ENCODE data around the gene CCDC148.
A peak's percentile ranks its signal among the peaks of the same experiment; 100 is the strongest.
"Not testable (repeated sequence)": the region's sequence is repeated elsewhere in the genome, so short reads cannot be mapped to it uniquely, and the experiment has no call there.

The CCDC148 gene

DNA sequence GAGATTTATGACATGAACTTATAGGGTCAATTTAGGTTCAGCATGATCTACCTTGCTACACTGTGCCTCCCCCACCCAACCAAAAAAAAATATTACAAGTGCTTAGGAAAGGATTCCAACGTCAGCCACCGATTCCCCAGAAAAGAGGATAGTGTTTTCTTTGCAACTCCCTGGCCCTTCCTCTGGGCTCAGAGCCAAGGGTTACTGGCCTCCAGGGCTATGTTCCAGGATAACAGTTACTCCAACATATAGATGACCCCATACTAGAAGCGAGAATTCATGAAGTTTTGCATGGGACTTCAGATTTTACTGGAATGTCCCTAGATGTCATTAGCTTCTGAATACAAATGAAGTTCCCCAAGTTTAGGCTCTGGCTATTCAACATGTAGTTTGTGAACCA, 182.8 kb downstream of the CCDC148 start:
- DNase-seq, result no peak

DNA sequence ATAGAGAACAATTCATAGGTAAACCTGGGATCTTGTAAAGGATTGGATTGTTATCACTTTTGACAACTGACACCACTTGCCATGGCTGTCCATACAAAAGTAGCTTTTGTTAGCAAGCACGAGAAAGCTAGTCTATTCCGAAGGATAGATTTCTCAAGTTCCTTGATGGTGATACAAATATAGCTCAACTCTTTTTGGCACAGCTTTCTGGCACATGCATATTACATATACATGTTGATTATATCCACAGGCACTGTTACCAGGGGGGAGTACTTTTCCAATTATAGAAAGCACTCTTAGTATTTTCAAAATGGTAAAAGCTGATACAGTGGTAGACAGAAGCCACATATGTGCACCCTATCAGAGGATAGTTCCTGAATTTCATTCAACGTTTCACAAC, 186.0 kb downstream of the CCDC148 start:
- no peak for DNase-seq

DNA sequence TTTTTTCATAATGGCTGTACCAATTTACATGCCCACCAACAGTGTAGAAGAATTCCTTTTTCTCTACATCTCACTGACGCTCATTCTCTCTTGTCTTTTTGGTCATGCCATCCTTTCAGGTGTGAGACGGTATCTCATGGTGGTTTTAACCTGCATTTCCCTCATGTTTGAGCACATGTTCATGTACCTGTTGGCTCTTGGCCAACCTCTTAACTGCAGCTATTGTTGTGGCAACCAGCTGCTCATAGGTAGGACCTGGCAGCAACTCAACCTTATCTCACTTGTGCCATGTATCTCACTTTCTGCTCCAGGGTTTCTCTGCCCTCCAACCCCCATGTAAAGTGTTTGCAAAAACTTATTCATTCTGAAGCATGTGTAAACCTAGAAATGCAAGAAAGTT, 187.4 kb downstream of the CCDC148 start:
- DNase-seq, result no peak

DNA sequence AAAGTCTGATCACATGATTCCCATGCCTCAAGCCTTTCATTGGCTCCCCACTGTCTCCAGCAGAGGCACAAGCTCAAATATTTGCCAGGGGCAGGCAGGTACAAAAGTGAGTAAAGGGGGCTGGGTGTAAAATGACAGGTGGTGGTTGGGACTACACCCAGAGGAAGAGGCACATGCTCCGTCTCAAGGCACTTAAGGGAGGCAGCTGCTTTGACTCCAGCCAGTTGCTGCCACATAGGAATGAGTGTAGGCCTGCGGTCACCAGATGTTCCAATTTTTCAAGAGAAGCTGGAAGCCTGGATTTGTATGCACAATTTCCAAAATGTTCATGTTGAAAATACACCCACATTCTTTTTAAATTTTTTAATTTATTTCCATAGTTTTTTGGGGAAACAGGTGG, 190.4 kb downstream of the CCDC148 start:
- no peak for DNase-seq

DNA sequence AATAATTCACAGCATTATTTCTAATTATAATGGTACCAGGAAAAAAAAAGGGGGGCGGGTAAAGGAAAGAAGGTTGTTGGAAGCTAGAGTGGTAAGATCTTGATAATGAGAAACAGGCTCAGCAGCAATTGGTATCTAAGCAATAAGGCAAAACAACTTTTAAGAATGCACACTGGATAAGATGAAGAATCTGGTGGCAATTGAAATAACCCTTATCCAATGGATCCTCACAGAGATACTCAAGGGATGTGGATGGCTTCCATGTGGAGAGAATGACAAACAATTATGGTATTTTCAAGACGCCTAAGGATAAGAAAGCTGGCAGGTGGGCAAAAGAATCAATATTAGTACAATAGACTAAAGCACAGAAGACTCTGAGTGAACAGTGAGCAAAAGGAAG, 201.3 kb downstream of the CCDC148 start:
- no peak for DNase-seq

DNA sequence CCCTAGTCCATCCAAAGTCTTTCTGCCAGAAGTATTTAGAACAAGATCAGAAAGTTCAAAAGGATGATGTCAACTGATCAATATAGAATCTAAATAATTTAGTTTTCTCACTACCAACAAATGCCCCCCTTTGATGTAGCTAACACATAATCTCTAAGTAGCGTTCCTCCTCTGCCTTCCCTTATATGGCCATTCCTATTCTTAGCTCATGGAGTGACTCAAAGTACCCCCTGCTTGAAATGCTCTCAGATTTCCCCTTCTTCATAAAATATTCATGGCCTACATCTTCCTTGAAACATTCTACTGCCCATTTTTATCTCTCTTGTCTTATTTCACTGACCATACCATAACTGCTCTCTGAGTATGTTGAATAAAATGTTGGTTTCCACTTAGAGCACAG, 203.4 kb downstream of the CCDC148 start:
- DNase-seq, result no peak

DNA sequence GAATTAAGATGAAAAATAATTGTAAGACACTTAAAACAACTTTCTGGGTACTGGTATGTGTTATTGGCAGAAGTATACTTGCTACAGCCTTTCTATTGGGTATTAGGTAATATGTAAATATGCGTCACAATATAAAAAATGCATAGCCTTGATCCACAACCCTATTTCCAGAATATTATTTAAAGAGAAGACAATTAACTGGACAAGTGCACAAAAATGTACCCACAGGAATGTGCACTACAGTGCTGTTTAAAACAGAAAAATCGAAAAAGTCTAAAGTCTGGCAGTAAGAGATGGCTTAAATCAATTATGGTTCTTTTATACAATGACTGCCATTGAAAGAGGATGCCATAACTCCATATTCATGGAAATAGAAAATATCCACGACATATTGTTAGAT, 205.2 kb downstream of the CCDC148 start:
- no peak for DNase-seq

DNA sequence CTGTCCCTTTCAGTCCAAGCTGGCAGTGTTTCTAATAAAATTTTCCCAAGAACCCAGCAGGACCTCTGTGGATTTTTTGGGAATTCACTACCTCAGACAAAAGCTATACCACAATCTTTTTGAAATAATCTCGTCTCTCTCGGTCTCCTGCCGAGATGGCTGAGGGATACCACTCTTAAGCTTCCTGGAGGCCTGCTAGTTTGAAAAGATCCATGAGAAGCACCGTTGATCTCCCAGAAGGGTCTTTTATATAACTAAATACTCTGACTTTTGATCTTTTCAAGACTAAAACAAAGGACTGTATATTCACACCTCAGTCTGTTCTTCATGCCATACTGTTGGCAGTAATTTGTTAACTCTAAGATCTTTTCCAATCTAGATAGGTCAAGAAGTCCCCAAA, 213.2 kb downstream of the CCDC148 start:
- DNase-seq, result no peak

DNA sequence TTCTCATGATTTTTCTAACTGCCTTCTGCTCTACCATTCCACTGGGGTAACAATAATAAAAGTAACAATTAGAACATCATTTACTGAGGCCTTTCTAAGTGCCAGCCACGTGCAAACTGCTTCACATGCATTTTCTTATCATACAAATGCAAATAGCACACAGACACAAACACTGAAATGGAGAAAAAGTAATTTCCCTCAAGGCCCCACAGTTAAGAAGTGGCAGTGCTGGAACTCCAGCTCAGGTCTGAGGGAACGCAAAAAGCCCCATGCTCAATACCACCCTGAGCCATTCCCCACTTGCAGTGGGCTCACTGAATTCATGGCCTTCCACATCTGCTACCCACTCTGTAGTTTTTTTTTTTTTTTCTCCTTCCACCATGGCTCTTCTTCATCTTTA, 214.3 kb downstream of the CCDC148 start:
- DNase-seq, result no peak

DNA sequence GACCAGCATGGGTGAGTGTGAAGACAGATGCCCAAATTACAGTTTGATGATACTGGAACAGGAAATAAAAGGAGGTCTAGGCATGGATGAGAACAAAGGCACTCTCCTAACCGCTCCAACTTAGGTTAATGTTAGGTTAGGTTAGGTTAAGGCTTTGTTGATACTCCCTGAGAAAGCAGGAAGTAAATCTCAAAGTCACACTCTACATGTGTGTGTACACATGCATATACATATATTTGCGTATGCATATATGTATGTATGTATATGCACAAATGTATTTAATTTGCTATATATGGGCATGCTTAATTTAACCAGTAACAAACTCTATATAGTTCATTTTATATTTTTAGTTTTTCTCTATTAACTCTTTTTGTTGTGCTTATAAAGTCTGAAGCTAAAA, 215.6 kb downstream of the CCDC148 start:
- DNase-seq, result no peak

DNA sequence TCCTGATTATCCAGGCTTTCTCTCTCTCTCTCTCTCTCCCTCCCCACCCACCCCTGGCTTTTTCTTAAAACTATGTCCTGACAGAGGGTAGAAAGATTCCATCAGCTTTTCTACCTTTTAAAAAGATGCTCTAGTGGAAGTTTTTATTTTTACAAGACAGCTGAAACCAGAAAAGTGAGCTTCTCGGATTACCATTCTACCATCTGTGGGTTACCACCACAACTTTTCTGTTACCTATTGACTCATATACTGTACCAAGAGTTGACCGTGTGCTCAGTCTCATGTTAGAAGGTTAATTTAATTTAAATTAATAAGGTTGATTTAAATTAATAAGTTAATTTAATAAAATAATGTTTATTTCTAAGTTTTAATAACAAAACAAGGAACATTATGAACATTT, 217.3 kb downstream of the CCDC148 start:
- DNase-seq, result no peak

DNA sequence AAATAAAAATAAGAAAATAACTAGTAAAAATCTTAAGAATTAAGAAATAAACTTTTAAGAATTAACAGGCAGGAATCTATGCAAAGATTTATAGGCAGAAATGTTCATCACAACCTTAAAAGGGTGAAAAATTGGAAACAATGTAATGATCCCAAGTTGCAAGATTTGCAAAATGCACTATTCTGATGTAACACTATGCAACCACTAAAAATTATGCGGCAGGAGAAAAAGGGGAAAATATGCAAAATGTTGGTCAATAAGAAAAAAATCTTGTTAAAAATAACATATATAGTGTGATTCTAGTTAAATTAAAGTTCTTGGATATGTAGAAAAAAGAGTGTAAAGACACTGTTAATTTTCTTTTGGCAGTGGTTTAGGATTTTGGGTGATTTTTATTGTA, 222.1 kb downstream of the CCDC148 start:
- no peak for DNase-seq

DNA sequence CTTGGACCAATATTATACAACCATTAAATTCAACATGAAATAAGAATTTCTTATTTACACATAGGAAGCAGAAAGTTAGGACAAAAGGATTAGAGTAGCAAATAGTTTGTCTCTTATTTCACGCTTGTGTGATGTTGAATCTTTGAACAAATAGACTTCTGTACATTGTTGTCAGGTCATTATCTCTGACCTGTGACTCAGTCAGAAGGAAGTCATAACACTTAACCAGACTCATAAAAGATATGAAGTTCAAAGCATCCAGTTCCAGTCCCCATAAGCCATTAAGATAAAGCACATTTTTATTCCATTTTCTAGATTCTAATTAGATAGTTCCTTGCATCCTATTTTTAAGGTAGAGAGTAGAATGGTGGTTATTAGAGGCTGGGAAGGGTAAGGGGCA, 224.1 kb downstream of the CCDC148 start:
- DNase-seq, result no peak

DNA sequence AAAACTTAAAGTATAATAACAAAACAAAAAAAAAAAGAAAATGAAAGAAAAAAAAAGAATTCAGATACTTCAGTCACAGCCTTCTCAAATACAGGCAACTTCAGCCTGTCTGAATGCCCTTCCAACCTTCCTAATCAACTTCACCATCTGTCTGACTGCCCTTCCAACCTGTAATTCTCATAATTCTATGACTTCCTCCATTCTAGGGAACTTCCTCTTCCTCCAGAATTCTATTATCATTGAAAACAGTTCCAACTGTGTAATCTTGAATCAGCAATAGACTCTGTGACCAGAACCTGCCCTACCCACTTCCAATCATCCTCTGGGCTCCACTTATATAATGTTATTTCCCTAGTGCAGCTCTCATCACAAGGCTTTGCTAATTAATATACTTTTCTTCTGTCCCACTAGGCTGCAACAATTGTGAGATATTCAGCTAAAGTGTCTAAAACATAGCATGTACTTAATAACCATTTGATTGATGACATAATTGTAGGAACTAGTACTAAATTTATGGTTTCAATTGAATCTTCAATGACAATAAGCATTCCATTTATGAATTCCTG, 227.5 kb downstream of the CCDC148 start:
- DNase-seq, result no peak

DNA sequence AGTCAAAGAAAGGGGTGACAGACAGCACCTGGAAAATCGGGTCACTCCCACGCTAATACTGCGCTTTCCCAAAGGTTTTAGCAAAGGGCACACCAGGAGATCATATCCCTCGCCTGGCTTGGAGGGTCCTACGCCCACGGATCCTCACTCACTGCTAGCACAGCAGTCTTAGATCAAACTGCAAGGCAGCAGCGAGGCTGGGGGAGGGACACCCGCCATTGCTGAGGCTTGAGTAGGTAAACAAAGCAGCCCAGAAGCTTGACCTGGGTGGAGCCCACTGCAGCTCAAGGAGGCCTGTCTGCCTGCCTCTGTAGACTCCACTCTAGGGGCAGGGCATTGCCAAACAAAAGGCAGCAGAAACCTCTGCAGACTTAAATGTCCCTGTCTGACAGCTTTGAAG, 233.5 kb downstream of the CCDC148 start:
- DNase-seq, result not testable (repeated sequence)

DNA sequence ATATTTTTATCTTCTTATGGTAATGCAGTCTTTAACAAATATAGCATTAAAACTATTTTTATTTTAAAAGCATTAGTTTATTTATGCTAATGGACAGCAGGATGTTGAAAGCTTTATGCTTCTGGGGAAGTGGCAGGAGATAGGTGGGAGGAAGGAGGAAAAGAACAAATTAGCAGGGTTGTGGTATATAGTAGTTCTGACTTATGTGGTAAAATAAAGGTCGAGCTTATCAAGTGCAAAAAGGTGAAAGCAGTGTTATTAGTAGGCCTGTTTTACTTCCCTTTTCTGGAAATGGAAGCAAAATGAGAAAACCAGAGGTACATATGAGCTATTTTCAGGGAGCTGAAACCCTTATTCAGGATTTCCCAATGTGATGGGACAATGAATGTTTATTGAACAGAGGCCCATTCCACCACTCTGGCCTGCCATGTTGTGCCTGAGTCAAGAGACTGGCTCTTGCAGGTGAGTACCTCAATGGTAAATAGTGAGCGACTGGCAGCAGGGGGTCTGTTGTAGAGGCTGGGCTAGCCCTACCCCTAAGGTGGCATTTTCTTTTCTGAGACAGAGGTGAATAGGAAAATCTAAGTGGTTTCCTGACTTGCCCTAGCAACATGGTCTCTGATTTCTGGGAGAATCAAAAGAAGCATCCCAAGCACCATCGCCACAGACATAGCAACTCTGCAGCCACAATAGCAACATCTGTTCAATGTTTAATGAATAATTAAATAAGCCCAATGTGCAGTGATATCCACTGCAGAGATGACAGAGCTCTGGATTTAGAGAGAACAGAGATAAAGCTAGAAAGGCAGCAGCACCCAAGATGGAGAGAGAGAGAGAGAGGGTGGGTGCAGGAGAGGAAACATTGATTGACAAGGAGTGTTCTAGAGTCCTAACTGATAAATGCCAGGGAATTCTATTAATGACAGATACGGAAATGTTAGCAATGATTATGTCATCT, 235.2 kb downstream of the CCDC148 start:
- DNase-seq, result no peak

DNA sequence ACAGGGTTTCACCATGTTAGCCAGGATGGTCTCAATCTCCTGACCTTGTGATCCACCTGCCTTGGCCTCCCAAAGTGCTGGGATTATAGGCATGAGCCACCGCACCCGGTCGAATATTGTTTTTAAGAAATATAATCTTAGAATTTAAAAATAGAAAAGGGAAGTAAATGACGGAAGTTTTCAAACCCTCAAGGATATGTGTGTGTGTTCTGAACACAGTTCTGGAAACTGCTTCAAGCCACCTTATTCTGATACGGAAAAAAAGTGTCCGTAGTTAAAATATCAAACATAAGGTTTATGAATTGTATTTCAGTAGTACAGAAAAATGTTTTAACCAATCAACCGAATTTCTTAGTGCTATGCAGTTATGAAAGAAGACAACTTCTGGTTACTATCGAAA, 239.0 kb downstream of the CCDC148 start:
- DNase-seq, result no peak

DNA sequence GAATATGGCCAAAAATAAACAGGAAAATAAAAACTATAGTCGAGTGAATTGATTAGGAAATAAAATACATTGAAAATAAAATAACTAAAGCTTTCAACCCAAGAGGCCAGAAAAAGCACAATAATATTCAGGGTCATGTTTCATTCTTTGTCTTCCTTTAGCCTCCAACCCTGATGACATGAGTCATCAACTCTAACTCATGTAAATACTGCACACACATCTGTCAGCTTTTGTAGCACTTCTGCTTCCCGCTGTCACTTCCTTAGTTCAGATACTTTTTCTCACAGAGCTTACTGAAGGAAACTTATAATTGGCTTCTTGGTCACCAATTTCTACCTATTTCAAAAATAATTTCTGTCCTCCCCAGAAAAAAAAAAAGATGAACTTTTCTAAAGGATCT, 242.1 kb downstream of the CCDC148 start:
- no peak for DNase-seq

DNA sequence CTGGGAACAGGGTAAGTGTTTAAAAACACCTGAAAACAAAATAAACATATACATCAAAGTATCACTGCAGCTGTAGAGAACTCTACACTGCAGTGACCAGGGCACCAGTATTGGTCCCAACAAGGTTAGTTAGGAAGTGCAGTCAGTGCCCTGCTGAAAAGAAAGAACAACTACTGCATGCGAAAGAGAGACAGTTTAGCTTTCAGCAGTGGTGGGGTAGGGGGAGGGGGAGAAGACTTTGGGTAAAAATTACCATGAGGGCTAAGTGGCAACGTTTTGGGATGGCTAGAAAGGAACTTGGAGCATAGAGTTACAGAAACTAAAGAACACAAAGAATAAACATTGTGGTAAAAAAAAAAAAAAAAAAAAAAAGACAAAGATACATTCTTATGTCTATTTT, 242.8 kb downstream of the CCDC148 start:
- no peak for DNase-seq

DNA sequence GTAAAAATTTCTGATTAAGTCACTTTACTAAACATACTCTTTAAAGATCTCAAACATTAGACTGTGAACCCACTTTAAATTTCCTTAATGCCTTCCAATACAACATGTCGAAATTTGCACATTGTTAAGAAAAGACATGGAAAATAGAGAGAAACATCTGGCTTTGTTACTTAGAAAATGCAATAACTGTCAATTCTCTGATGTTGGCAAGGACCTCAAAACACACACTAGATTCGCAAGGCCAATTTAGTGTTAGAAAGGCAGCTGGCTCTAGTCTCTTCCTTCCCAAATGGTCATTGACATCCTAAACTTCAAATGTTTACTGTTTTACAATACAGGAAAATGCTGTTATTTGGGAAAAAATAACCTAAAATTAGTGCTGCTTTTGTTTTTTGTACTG, 244.3 kb downstream of the CCDC148 start:
- no peak for DNase-seq

DNA sequence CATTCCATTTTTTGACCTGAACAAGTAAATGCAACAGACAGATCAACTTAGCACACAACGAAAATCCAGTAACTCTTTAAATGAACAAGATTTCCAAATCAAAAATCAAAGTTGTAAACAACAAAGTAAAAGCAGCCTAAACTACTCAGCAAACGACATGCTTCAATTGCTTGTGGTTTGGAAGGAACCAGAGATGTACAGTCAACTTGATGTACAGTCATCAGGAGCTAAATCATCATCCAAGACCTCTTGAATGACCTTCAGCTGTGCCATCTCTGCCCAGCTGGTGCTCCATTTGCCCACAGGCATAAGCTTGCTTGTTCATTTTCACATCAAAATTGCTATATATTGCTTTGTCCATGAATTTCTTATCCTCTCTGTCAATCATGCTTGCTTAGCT, 245.1 kb downstream of the CCDC148 start:
- DNase-seq, result no peak

DNA sequence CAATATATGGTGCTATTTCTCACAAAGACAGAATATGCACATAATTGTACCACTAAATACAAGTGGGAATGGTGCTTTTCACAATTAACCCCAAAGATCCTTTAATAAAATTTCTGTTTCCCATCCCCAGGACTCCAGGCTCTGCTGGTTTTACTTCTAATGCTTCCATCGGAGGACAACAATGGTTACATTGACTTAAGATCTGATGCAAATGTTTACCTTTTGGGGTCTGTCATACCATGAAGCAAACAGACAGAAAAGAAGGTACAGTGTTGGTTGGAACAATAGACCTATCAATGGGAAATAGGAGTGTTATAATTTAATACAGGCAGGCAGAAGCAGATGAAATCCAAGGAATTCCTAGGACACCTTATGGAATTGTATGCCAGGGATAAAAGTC, 249.2 kb downstream of the CCDC148 start:
- DNase-seq, result no peak

DNA sequence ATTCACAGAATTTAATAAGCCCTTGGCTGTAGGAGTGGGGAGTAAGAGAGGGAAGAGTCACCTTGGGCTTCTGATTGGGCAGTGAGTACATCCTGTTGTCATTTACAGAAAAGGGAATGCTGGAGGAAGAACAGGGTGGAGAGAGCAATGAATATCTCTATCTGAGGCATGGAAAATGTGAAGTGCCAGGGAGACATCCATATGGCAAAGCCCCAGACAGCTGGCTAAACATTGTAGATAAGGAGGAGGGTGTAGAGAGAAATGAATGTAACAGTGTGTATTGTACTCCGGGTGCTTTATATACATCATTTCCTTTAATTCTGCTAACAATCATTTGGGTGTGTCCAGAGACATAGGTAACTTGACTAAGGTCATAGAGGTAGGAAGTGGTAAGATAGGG, 251.3 kb downstream of the CCDC148 start:
- DNase-seq, result no peak

DNA sequence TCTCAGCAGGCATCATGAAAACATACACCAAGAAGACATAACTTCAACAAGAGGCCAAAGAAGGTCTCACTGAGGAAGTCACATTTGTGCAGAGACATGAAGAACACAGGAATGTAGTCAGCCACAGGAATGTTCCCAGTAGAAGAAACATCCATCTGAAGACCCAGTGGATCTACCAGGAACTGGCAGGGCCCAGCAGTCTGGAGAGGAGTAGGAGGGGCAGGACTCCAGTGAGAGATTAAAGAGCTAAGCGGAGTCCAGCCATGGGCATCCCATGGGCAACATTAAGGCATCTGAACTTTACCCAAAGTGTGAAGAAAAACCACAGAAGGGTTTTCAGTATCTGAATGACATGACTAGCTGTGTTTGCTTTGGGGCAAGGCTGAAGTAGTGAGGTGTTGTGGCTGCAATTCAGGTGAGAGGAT, 251.8 kb downstream of the CCDC148 start:
- DNase-seq, result peak; percentile 33
